ENCODE results near the gene TSTD1.

The TSTD1 gene

DNA sequence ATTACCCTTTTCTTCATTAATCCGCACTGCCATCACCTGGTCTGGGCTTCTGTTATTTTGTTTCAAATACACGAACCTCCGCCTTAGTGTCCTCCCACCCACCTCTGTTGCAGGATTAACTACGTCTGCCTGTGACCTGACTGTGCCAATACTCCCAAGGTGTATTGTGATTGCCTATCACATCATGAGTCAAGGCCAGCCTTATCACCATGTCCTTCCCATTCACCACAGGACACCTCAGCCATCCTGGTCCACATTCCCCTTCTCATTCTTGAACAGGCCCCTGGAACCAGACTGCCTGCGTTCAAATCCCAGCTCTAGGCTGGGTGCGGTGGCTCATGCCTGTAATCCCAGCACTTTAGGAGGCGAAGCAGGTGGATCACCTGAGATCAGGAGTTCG is 32.2 kb downstream of the TSTD1 start:
- H3K4me3 ChIP-seq (replicated peaks; ENCODE audit: low read depth, low read length): no peak overlapping the region
- DNase-seq (ENCODE audit: extremely low read depth, low read depth): no peak
- TF ChIP-seq, protein P1, sequence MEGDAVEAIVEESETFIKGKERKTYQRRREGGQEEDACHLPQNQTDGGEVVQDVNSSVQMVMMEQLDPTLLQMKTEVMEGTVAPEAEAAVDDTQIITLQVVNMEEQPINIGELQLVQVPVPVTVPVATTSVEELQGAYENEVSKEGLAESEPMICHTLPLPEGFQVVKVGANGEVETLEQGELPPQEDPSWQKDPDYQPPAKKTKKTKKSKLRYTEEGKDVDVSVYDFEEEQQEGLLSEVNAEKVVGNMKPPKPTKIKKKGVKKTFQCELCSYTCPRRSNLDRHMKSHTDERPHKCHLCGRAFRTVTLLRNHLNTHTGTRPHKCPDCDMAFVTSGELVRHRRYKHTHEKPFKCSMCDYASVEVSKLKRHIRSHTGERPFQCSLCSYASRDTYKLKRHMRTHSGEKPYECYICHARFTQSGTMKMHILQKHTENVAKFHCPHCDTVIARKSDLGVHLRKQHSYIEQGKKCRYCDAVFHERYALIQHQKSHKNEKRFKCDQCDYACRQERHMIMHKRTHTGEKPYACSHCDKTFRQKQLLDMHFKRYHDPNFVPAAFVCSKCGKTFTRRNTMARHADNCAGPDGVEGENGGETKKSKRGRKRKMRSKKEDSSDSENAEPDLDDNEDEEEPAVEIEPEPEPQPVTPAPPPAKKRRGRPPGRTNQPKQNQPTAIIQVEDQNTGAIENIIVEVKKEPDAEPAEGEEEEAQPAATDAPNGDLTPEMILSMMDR (IDR thresholded peaks at IDR 0.05; ENCODE audit: low read depth, low read length, missing control alignments): no peak

DNA sequence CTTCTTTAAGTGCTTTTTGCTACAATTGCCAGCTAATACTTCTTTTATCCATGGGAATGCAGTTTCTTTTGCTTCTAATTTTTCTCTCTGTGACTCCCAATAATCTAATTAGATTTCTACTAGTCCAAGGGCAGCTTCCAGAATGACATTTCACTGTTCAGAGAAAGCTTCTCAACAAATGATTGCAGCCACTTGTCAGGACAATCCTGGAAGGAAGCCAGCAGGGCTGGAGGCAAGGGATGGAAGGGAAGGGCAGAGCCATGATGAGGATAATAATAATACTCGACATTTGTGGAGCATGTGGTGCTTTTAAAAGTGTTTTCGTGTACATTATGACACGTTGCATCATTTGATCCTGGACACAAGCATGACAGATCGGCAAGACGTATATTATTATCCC is 37.2 kb downstream of the TSTD1 start:
- no peak overlapping the region for H3K4me3 ChIP-seq (replicated peaks; ENCODE audit: low read depth, low read length)
- no peak for DNase-seq (ENCODE audit: extremely low read depth, low read depth)
- TF ChIP-seq, protein P1 (IDR thresholded peaks at IDR 0.05; ENCODE audit: low read depth, low read length, missing control alignments): no peak

DNA sequence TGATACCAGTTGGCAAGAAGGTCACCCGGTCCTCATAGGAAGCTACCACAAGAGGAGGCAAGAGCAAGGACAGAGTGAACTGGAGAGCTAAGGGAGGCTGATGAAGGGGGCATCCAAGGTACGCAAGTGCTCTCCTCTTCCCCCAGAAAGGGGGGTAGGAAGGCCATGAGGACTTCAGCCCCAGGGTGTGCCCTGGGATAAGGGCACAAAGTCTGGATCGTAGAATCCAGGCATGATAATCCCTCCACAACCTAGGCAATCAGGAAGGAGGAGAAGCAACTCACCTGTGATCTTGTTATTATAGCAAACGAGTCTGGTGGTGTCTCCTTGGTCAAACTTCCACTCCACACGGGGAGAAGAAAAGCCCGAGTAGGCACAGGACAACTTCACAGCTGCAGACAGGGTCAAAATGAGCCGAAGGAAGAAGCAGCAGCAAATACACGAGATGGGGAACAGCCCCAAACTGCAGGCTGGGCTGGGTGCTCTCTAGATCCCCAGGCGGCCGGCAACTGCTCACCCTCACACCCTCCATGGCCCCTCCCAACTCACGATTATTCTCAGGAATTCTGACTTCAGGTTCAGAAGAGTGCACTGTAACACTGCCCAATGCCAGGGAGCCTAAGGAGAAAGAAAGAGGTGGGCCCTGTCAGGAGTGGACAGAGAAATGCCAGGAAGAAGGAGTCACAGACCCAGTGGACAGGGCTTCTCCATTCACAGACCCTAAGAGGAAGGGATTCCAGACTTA is 37.9 kb downstream of the TSTD1 start:
- TF ChIP-seq, protein P1 (IDR thresholded peaks at IDR 0.05; ENCODE audit: low read depth, low read length, missing control alignments): no peak
- no peak for DNase-seq (ENCODE audit: extremely low read depth, low read depth)
- H3K4me3 ChIP-seq (replicated peaks; ENCODE audit: low read depth, low read length): no peak overlapping the region

DNA sequence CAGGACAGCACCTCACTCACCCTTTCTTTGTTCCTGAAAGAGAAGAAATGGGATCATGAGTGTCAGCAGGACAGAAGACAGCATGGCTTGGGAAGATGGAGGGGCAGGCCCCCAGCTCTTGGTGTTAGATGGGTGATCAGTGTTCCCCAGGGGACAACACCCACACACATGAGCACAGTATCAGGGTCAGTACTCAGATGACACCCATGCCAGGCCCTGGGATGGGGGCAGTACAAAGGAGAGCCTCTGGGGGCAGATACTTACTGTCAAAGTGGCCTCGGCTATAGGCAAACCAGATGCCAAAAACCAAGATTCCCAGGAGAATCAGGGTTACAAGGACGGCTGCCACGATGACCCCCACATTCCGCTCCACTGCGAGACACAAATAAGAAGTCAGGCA is 39.4 kb downstream of the TSTD1 start:
- H3K4me3 ChIP-seq (replicated peaks; ENCODE audit: low read depth, low read length): no peak overlapping the region
- DNase-seq (ENCODE audit: extremely low read depth, low read depth): no peak
- TF ChIP-seq, protein P1 (IDR thresholded peaks at IDR 0.05; ENCODE audit: low read depth, low read length, missing control alignments): no peak

DNA sequence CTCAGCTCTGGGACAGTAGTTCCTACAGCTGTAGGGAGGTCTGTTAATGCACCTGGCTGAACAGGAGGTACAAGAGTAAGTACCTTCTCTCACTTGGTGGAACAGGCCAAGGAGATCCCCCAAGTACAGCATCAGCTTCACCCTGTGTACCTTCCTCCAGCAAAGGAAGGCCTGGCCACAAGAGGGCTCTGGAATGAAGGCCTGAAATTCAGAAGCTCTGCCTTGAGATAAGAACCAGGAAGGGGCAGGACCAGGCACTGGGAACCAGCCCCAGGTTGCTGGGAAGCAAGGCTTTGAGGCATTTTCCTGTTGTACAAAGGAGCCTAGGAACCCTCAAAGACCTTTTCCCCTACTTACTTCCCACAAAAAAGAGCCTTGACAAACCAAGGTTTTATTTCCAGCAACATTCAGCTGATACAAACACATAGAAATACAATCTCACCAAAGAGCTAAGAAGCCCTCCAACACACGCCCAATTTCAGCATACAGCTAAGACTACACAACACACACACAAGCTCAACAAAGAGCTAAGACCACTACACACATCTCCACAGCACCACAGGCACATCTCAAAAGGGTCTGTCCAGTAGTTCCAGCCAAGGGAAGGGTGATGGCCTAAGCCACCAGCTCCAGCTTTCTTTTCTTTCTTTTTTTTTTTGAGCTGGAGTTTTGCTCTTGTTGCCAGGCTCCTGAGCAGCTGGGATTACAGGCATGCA is 41.3 kb downstream of the TSTD1 start:
- H3K4me3 ChIP-seq (replicated peaks; ENCODE audit: low read depth, low read length): no peak overlapping the region
- peak; percentile 32 for DNase-seq (ENCODE audit: extremely low read depth, low read depth)
- TF ChIP-seq, protein P1 (IDR thresholded peaks at IDR 0.05; ENCODE audit: low read depth, low read length, missing control alignments): peak; percentile 72

DNA sequence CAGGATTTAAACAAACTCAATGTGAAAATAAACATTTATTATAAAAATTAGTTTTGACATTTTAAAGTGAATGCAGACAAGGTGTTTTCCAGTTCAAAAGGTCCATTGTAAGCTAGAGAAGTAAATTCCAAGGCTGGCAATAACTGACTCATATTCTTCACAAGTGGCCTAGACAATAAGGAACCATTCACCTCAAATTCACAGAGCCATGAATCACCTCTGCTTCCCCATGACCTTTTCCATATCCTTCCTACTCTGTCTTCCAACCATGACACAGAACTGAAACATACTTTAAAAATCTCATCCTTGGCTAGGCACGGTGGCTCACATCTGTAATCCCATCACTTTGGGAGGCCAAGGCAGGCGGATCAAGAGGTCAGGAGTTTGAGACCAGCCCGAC is 42.6 kb downstream of the TSTD1 start:
- no peak for DNase-seq (ENCODE audit: extremely low read depth, low read depth)
- TF ChIP-seq, protein P1 (IDR thresholded peaks at IDR 0.05; ENCODE audit: low read depth, low read length, missing control alignments): no peak
- H3K4me3 ChIP-seq (replicated peaks; ENCODE audit: low read depth, low read length): no peak overlapping the region

Data from HFF-Myc (cell line).